Smooth muscle cell (in vitro differentiated cells): ENCODE results near the gene PRKG2. TPM values are rescaled to one million over a fixed set of nuclear protein-coding genes. Genes with fewer than 3 reads are reported as not detected.

Source experiments
- DNase-seq: peaks from one replicate; lab custom pipeline; 2025; ENCODE audit not compliant: unreplicated experiment; lab: John Stamatoyannopoulos, UW
- H2AFZ ChIP-seq: fragments of 200-600 bp; sonication (generic); 2 replicates; pipeline ENCODE4 v1.6.0; 2016; ENCODE audit warnings: antibody characterized with exemption, low read depth, mild to moderate bottlenecking
- H3F3A ChIP-seq: fragments of 200-600 bp; sonication (generic); 2 replicates; pipeline ENCODE4 v1.6.0; 2017; ENCODE audit warnings: antibody characterized with exemption, low read depth
- H3K27ac ChIP-seq: fragments of 200-600 bp; sonication (generic); 2 replicates; pipeline ENCODE4 v1.5.1; 2016; ENCODE audit warnings: low read depth, mild to moderate bottlenecking
- H3K27me3 ChIP-seq: fragments of 200-600 bp; sonication (generic); 2 replicates; pipeline ENCODE4 v1.6.1; 2016; ENCODE audit warnings: low read depth, mild to moderate bottlenecking
- H3K36me3 ChIP-seq: fragments of 200-600 bp; sonication (generic); 2 replicates; pipeline ENCODE4 v1.5.1; 2016; ENCODE audit warnings: low read depth
- H3K4me1 ChIP-seq: fragments of 200-600 bp; sonication (generic); 2 replicates; pipeline ENCODE4 v1.5.1; 2016; ENCODE audit warnings: low read depth
- H3K4me2 ChIP-seq: fragments of 200-600 bp; sonication (generic); 2 replicates; pipeline ENCODE4 v1.6.0; 2016; ENCODE audit warnings: mild to moderate bottlenecking
- H3K4me3 ChIP-seq: fragments of 200-600 bp; sonication (generic); 2 replicates; pipeline ENCODE4 v1.5.1; 2016; ENCODE audit warnings: mild to moderate bottlenecking
- H3K79me2 ChIP-seq: fragments of 200-600 bp; sonication (generic); 2 replicates; pipeline ENCODE4 v1.6.0; 2016; ENCODE audit warnings: low read depth, mild to moderate bottlenecking
- H3K9ac ChIP-seq: fragments of 200-600 bp; sonication (generic); 2 replicates; pipeline ENCODE4 v1.6.0; 2016; ENCODE audit warnings: low read depth
- H3K9me3 ChIP-seq: fragments of 200-600 bp; sonication (generic); replicated peaks from 2 replicates; pipeline ENCODE4 v1.5.1; 2016; ENCODE audit warnings: low read depth
- H4K20me1 ChIP-seq: fragments of 200-600 bp; sonication (generic); 2 replicates; pipeline ENCODE4 v1.6.0; 2016; ENCODE audit warnings: low read depth
- CTCF ChIP-seq: fragments of 200-600 bp; sonication (generic); IDR thresholded peaks from 2 replicates; pipeline ENCODE4 v1.5.1; 2017; ENCODE audit warnings: borderline replicate concordance, mild to moderate bottlenecking, antibody characterized with exemption; ENCODE audit not compliant: insufficient read depth, poor library complexity, severe bottlenecking
- WGBS: methylation state at CpG from one replicate; pipeline ENCODE4 v1.1.7; 2016; ENCODE audit warnings: low lambda C conversion rate; 5-methylcytosine and 5-hydroxymethylcytosine counted together
- polyA plus RNA-seq: library from polyadenylated mRNA; unstranded; fragments of >200 nt; fragmentation: Nextera tagmentation; extraction: Ambion mirVana; gene quantifications from 2 replicates; pipeline ENCODE4 v1.2.1, GENCODE V29; 2016
- total RNA-seq: library from RNA; depleted of rRNA; stranded (reverse); fragments of >200 nt; gene quantifications from 2 replicates; pipeline ENCODE4 v1.2.3, GENCODE V29; 2014

PRKG2 gene
- total and polyA plus RNA-seq, 2 experiments from 2014 or later = 0.09 TPM; not detected in 1

DNA sequence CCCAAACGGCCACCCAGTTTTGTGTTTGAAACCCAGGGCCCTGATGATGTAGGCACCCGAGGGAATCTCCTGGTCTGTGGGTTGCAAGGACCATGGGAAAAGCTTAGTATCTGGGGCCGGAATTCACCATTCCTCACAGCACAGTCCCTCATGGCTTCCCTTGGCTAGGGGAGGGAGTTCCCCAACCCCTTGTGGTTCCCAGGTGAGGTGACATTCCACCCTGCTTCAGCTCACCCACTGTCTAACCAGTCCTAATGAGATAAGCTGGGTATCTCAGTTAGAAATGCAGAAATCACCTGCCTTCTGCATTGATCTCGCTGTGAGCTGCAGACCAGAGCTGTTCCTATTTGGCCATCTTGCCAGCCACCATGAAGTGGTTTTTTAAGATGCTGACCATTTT lies 84.0 kb downstream of the PRKG2 start:
- Histone ChIP-seq H4K20me1 (no peaks in the 10 kb centered on the region), H3K27me3 (no peaks in the 10 kb centered on the region), H3K27ac (no peak overlapping the region), H3K4me3 (no peak overlapping the region), H3F3A (no peaks in the 10 kb centered on the region), H3K4me1 (no peaks in the 10 kb centered on the region), H3K9ac (no peak overlapping the region), H3K79me2 (no peaks in the 10 kb centered on the region), H3K9me3 (no peaks in the 10 kb centered on the region), H2AFZ (no peak overlapping the region), H3K4me2 (no peak overlapping the region), H3K36me3 (no peaks in the 10 kb centered on the region)
- TF ChIP-seq CTCF = no peak
- 78% methylated on average over 4 of the region's 4 CpGs for WGBS
- no peak for DNase-seq

DNA sequence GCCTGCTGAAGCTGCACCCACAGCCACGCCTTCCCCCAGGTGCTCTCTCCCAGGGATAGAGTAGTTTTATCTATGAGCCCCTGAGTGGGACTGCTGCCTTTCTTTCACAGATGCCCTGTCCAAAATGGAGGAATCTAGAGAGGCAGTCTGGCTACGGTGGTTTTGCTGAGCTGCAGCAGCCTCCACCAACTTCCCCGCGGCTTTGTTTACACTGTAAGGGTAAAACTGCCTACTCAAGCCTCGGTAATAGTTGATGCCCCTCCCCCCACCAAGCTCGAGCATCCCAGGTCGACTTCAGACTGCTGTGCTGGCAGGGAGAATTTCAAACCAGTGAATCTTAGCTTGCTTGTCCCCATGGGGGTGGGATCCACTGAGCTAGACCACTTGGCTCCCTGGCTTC lies 84.5 kb downstream of the PRKG2 start:
- no peak for DNase-seq
- H3K4me3 ChIP-seq = no peak overlapping the region
- H3K9me3 ChIP-seq = no peaks in the 10 kb centered on the region
- H3K27me3 ChIP-seq = no peaks in the 10 kb centered on the region
- no peaks in the 10 kb centered on the region for H3K36me3 ChIP-seq
- H3K27ac ChIP-seq = no peak overlapping the region
- no peaks in the 10 kb centered on the region for H3K79me2 ChIP-seq
- no peak overlapping the region for H2AFZ ChIP-seq
- H3K9ac ChIP-seq = no peak overlapping the region
- H3F3A ChIP-seq = no peaks in the 10 kb centered on the region
- TF ChIP-seq CTCF = no peak
- WGBS = 55% methylated on average over 7 of the region's 7 CpGs
- no peaks in the 10 kb centered on the region for H4K20me1 ChIP-seq
- no peak overlapping the region for H3K4me2 ChIP-seq
- H3K4me1 ChIP-seq = no peaks in the 10 kb centered on the region

DNA sequence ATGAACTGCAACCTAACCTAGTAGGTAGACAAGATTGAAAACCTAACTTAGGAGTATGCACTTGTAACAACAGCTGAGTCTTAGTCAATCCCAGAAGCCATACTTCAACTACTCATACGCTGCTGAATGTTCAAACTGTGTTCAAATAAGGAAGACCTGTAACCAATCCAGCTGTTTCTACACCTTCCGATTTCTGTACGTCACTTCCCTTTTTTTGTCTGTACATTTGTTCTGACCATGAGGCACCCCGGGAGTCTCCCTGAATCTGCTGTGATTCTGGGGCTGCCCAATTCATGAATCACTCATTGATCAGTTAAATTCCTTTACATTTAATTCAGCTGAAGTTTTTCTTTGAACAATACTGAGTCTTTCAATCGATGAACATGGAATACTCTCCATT lies 95.0 kb downstream of the PRKG2 start:
- Histone ChIP-seq H3K9me3 (no peaks in the 10 kb centered on the region), H3K27ac (no peak overlapping the region)
- 89% methylated on average over 5 of the region's 5 CpGs for WGBS

More for the DNA sequence above, 95.0 kb downstream of the PRKG2 start:
- H3K4me1 ChIP-seq = no peaks in the 10 kb centered on the region
- no peak for DNase-seq
- no peaks in the 10 kb centered on the region for H3K79me2 ChIP-seq
- no peak overlapping the region for H3K4me3 ChIP-seq
- H3K27me3 ChIP-seq = no peaks in the 10 kb centered on the region
- H3K9ac ChIP-seq = no peak overlapping the region
- no peaks in the 10 kb centered on the region for H3F3A ChIP-seq
- no peak overlapping the region for H3K4me2 ChIP-seq
- no peaks in the 10 kb centered on the region for H3K36me3 ChIP-seq
- H4K20me1 ChIP-seq = no peaks in the 10 kb centered on the region
- TF ChIP-seq CTCF = no peak
- H2AFZ ChIP-seq = no peak overlapping the region
